Vagina (tissue), 2 donors: ENCODE measurements around the gene VASN.

Experiments
- POLR2A ChIP-seq, 2 donors: fragments of 450-650 bp; IDR thresholded peaks; one replicate each; pipeline ENCODE4 v1.6.1; 2017; ENCODE audit warnings: antibody characterized with exemption in 2 of 2, mild to moderate bottlenecking in 2 of 2, moderate library complexity in 2 of 2
- POLR2AphosphoS5 ChIP-seq, 2 donors: sonication (generic); formaldehyde crosslinking; IDR thresholded peaks; one replicate each; pipeline ENCODE4 v1.9.0; 2017; ENCODE audit warnings: antibody characterized with exemption in 2 of 2, mild to moderate bottlenecking in 2 of 2, low read depth in 1 of 2; ENCODE audit not compliant: insufficient read depth in 1 of 2
- TF ChIP-seq, protein P1 (sequence below), 3 experiments: fragments of 450-650 bp in 2 of 3; fragments of 200-600 bp in 1 of 3; sonication (generic) in 1 of 3; IDR thresholded peaks; one replicate each; pipeline ENCODE4 v1.5.1; 2017 to 2019; ENCODE audit warnings: antibody characterized with exemption in 3 of 3, mild to moderate bottlenecking in 2 of 3, moderate library complexity in 2 of 3

DNA sequence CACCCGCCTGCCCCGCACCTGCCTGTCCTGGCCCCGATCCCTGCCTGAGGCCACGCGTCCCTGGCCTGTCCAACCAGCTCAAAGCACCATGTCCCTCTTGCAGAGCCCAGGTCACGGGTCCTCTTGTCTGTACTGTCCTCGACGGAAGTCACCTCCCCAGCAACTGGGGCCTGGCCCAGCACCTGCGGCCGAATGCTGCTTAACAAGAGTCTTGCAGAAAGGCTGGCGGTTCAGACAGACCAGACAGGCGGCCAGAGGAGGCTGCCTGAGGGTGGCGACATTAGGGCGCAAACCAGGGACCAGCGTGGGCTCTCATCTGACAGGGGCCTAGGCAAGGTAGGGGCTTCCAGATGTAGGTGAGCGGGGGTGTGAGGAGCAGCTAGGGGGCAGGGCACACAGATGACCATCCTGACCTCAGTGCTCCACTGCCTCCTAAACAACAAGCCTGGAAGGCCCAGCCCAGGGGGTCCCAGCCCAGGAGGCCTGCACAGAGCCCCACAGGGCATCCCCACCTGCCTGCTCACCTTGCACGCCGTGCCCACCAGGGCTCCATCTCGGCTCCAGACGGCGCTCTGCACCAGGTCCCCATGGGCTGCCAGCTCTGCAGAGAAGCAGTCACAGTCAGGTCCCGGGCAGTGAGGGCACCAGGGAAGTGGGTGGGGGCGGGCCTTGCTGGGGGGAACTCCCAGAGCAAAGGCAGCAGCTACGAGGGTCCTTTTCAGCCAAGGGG is 33.5 kb downstream of the VASN start:
- TF ChIP-seq POLR2AphosphoS5 (IDR thresholded peaks at IDR 0.05; ENCODE audit: insufficient read depth in 1 of 2, low read depth in 1 of 2) (no peak), POLR2A (IDR thresholded peaks at IDR 0.05) (no peak)
- TF ChIP-seq, protein P1, sequence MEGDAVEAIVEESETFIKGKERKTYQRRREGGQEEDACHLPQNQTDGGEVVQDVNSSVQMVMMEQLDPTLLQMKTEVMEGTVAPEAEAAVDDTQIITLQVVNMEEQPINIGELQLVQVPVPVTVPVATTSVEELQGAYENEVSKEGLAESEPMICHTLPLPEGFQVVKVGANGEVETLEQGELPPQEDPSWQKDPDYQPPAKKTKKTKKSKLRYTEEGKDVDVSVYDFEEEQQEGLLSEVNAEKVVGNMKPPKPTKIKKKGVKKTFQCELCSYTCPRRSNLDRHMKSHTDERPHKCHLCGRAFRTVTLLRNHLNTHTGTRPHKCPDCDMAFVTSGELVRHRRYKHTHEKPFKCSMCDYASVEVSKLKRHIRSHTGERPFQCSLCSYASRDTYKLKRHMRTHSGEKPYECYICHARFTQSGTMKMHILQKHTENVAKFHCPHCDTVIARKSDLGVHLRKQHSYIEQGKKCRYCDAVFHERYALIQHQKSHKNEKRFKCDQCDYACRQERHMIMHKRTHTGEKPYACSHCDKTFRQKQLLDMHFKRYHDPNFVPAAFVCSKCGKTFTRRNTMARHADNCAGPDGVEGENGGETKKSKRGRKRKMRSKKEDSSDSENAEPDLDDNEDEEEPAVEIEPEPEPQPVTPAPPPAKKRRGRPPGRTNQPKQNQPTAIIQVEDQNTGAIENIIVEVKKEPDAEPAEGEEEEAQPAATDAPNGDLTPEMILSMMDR (IDR thresholded peaks at IDR 0.05), result no peak
